ENCODE results near the gene MROH8. TPM values are rescaled to one million over a fixed set of nuclear protein-coding genes. Genes with fewer than 3 reads are reported as not detected.

The MROH8 gene
- total RNA-seq, 1 experiment from 2014 or later: 1.8 TPM

GRCh38 chr20:37205130-37205529 is 25.8 kb upstream of the MROH8 start:
- Histone ChIP-seq H3K36me3 (ENCODE audit: control insufficient read depth, insufficient read depth, low read length) (peaks cover 34% of the 10 kb centered on the region), H3K9me3 (ENCODE audit: control insufficient read depth, insufficient read depth, low read depth, low read length) (no peaks in the 10 kb centered on the region), H3K4me1 (ENCODE audit: control insufficient read depth, insufficient read depth, low read length) (peaks cover 6% of the 10 kb centered on the region), H3K27ac (ENCODE audit: low read length) (no peak overlapping the region), H3K27me3 (ENCODE audit: control insufficient read depth, insufficient read depth, low read length) (no peaks in the 10 kb centered on the region), H3K4me3 (ENCODE audit: low read depth in 2 of 2, low read length in 2 of 2) (no peak overlapping the region)
- no peak for DNase-seq (ENCODE audit: low read depth, low spot score)
- ChIA-PET POLR2A (no interaction called here), CTCF (no interaction called here)
- TSS peak; percentile 10 for BruUV-seq (replicated peaks)
- no peak for TF ChIP-seq POLR2AphosphoS5 (IDR thresholded peaks at IDR 0.05; ENCODE audit: low read depth, low read length)
- TF ChIP-seq SIN3A (IDR thresholded peaks at IDR 0.05; ENCODE audit: borderline replicate concordance, insufficient read depth, low read depth, low read length): no peak
- no peak for TF ChIP-seq REST (IDR thresholded peaks at IDR 0.05; ENCODE audit: insufficient read depth in 1 of 2, low read depth in 2 of 2, low read length in 1 of 2)
- no peak for TF ChIP-seq TCF7L2 (IDR thresholded peaks at IDR 0.05; ENCODE audit: low read depth, low read length)
- TF ChIP-seq, protein P1, sequence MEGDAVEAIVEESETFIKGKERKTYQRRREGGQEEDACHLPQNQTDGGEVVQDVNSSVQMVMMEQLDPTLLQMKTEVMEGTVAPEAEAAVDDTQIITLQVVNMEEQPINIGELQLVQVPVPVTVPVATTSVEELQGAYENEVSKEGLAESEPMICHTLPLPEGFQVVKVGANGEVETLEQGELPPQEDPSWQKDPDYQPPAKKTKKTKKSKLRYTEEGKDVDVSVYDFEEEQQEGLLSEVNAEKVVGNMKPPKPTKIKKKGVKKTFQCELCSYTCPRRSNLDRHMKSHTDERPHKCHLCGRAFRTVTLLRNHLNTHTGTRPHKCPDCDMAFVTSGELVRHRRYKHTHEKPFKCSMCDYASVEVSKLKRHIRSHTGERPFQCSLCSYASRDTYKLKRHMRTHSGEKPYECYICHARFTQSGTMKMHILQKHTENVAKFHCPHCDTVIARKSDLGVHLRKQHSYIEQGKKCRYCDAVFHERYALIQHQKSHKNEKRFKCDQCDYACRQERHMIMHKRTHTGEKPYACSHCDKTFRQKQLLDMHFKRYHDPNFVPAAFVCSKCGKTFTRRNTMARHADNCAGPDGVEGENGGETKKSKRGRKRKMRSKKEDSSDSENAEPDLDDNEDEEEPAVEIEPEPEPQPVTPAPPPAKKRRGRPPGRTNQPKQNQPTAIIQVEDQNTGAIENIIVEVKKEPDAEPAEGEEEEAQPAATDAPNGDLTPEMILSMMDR (IDR thresholded peaks at IDR 0.05): no peak
- in situ Hi-C loops (cut with HindIII; ENCODE audit: low pct_unique_long_range_greater_than_20kb, low sequenced_read_pairs) (no loop called here), intact Hi-C loops (cut with micrococcal nuclease; ENCODE audit: unreplicated experiment) (no loop called here)
- no peak for ATAC-seq

DNA sequence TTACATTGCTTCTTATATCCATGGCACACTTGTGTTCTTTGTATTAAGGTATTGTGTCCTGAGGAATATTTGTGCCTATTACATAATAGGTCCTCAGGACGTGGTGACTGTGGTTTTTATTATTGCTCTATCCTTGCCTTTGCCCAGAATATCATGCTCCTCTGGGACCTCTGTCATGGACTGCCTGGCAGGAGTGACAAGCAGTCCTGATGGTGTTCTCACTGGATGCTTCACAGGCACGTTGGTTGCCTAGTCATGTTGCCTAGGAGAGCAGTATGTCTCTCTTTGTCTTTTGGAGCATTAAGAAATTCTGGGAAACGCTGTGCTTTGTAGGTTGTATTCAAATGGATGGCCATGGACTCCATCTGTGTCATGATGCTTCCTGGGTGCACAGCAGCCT is 24.7 kb upstream of the MROH8 start:
- POLR2A ChIA-PET: no interaction called here
- in situ Hi-C loops (cut with HindIII; ENCODE audit: low pct_unique_long_range_greater_than_20kb, low sequenced_read_pairs): no loop called here

More for the DNA sequence above, 24.7 kb upstream of the MROH8 start:
- H3K4me3 ChIP-seq (ENCODE audit: low read depth in 2 of 2, low read length in 2 of 2): no peak overlapping the region
- ATAC-seq: no peak
- H3K27me3 ChIP-seq (ENCODE audit: control insufficient read depth, insufficient read depth, low read length): no peaks in the 10 kb centered on the region
- no peak overlapping the region for H3K27ac ChIP-seq (ENCODE audit: low read length)
- H3K9me3 ChIP-seq (ENCODE audit: control insufficient read depth, insufficient read depth, low read depth, low read length): no peaks in the 10 kb centered on the region
- H3K4me1 ChIP-seq (ENCODE audit: control insufficient read depth, insufficient read depth, low read length): peaks cover 6% of the 10 kb centered on the region
- TF ChIP-seq, protein P1 (IDR thresholded peaks at IDR 0.05): no peak
- TF ChIP-seq POLR2AphosphoS5 (IDR thresholded peaks at IDR 0.05; ENCODE audit: low read depth, low read length) (no peak), SIN3A (IDR thresholded peaks at IDR 0.05; ENCODE audit: borderline replicate concordance, insufficient read depth, low read depth, low read length) (no peak), TCF7L2 (IDR thresholded peaks at IDR 0.05; ENCODE audit: low read depth, low read length) (no peak), REST (IDR thresholded peaks at IDR 0.05; ENCODE audit: insufficient read depth in 1 of 2, low read depth in 2 of 2, low read length in 1 of 2) (no peak)
- intact Hi-C loops (cut with micrococcal nuclease; ENCODE audit: unreplicated experiment): no loop called here
- BruUV-seq (replicated peaks): no TSS peak
- H3K36me3 ChIP-seq (ENCODE audit: control insufficient read depth, insufficient read depth, low read length): peaks cover 32% of the 10 kb centered on the region
- CTCF ChIA-PET: interaction anchor here (0.6 kb wide), 1 partner anchor 8 kb away, joined by 4 read pairs; no protein-coding TSS in a partner anchor
- no peak for DNase-seq (ENCODE audit: low read depth, low spot score)

All from Panc1 (cell line).